Lower leg skin (tissue), 4 donors: ENCODE measurements around the gene ZCWPW1. TPM values are rescaled to one million over a fixed set of nuclear protein-coding genes. Genes with fewer than 3 reads are reported as not detected.
"Not testable (repeated sequence)": the region's sequence is repeated elsewhere in the genome, so short reads cannot be mapped to it uniquely, and the experiment has no call there.

Source experiments
- DNase-seq, 2 donors: peaks; one replicate each; pipeline ENCODE4 v3.0.0-alpha.2; 2019; ENCODE audit warnings: low spot score in 2 of 2
- H3K4me3 ChIP-seq: fragments of 200-600 bp; sonication (generic); 2 replicates; pipeline ENCODE4 v1.5.1; 2017; ENCODE audit warnings: mild to moderate bottlenecking, low read depth; ENCODE audit not compliant: poor library complexity, severe bottlenecking
- CTCF ChIP-seq, 3 donors: fragments of 450-650 bp; IDR thresholded peaks; one replicate each; pipeline ENCODE4 v1.5.1; 2016; ENCODE audit warnings: antibody characterized with exemption in 3 of 3, mild to moderate bottlenecking in 3 of 3, moderate library complexity in 2 of 3
- POLR2A ChIP-seq, 2 donors: fragments of 450-650 bp; IDR thresholded peaks; one replicate each; pipeline ENCODE4 v1.6.1; 2016 to 2017; ENCODE audit warnings: antibody characterized with exemption in 2 of 2, mild to moderate bottlenecking in 1 of 2, moderate library complexity in 1 of 2
- WGBS, 2 donors: methylation state at CpG; one replicate each; pipeline ENCODE4 v1.1.5; 2018; 5-methylcytosine and 5-hydroxymethylcytosine counted together
- intact Hi-C: fragments of 100-400 bp; cut with DNase I; formaldehyde crosslinking; loops from one replicate; pipeline ENCODE4 v1.15.0; 2023; ENCODE audit warnings: low total_unique reads
- total RNA-seq, 4 donors: library from RNA; depleted of rRNA; stranded (reverse); fragments of >200 nt; gene quantifications; one replicate each; pipeline ENCODE4 v1.1.0, GENCODE V29; 2016

The ZCWPW1 gene
- total RNA-seq, 4 donors from 2014 or later: 2.2 to 6.3 (median 4.6) TPM

DNA sequence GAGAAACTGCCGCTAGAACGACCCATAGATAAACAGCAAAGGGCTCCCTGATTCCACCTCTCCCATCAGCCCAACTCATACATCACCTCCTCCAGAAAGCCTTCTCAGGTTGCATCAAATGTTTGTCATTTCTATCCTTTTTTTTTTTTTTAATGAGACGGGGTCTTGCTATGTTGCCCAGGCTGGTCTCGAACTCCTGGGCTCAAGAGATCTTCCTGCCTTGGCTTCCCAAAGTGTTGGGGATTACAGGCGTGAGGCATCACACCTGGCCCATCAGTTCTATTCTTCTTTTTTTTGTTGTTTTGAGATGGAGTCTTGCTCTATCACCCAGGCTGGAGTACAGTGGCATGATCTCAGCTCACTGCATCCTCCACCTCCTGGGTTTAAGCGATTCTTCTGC, 28.5 kb upstream of the ZCWPW1 start:
- no peak for DNase-seq
- intact Hi-C loops: no loop called here
- 91 to 92% methylated on average over 6 of the region's 6 CpGs for WGBS, 2 donors
- no peak for TF ChIP-seq CTCF (IDR thresholded peaks at IDR 0.05)
- TF ChIP-seq POLR2A (IDR thresholded peaks at IDR 0.05): no peak
- no peak overlapping the region for H3K4me3 ChIP-seq

DNA sequence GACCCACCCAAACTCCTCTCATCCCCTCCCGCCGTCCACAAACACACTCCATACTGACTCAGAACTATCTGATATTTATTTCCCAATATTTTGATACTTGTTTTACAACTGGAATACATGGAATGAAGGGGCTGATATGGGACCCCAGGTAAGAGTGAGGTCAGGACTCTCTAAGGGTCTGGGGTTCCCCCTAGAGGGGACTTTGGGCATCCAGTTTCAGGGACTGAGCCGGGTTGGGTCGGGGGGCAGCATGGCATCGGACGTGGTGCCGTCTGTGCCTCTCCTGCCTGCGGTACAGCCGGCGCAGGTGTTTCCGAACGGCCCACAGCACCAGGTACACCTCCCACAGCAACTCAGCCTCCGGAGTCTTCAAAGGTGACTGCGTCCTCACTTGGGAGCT, 28.1 kb upstream of the ZCWPW1 start:
- 90 to 92% methylated on average over 14 of the region's 14 CpGs for WGBS, 2 donors
- intact Hi-C loops: no loop called here
- TF ChIP-seq POLR2A (IDR thresholded peaks at IDR 0.05): no peak
- TF ChIP-seq CTCF (IDR thresholded peaks at IDR 0.05): no peak
- H3K4me3 ChIP-seq: no peak overlapping the region
- DNase-seq: no peak

- 77 to 79% methylated on average over 3 of the region's 3 CpGs for WGBS, 2 donors
Observed at GRCh38 chr7:100455206-100455605, 26.7 kb upstream of the ZCWPW1 start.

DNA sequence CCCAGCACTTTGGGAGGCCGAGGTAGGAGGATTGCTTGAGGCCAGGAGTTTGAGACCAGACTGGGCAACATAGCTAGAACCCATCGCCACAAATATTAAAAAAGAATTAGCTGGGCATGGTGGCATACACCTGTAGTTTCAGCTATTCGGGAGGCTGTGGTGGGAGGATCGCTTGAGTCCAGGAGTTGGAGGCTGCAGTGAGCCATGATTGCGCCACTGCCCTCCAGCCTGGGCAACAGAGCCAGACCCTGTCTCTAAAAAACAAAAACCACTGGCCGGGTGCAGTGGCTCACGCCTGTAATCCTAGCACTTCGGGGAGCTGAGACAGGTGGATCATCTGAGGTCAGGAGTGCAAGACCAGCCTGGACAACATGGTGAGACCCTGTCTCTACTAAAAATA, 25.4 kb upstream of the ZCWPW1 start:
- DNase-seq, intact Hi-C loops: not testable (repeated sequence)
- 93 to 94% methylated on average over 8 of the region's 8 CpGs for WGBS, 2 donors

More at GRCh38 chr7:100455206-100455605, 26.7 kb upstream of the ZCWPW1 start:
- no peak for DNase-seq
- TF ChIP-seq CTCF (IDR thresholded peaks at IDR 0.05): no peak
- no peak for TF ChIP-seq POLR2A (IDR thresholded peaks at IDR 0.05)
- intact Hi-C loops: no loop called here
- H3K4me3 ChIP-seq: no peak overlapping the region

DNA sequence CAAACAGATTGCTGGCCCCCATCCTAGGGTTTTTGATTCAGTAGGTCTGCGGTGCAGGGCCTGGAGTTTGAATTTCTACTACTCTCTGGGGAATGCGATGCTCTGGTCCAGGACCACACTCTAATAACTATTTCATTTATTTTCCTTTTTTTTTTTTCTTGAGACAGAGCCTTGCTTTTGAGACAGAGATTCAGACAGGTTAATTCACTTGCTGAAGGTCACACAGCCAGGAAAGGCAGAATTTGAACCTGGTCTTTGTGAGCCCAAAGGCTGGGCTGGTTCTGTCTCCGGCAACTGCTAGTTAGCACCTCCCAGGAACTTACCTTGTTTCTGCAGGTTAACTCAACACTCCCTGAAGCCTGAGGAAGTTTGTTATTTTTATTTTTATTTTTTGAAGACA, 24.0 kb upstream of the ZCWPW1 start:
- no peak for TF ChIP-seq POLR2A (IDR thresholded peaks at IDR 0.05)
- no peak for TF ChIP-seq CTCF (IDR thresholded peaks at IDR 0.05)
- H3K4me3 ChIP-seq: no peak overlapping the region
- intact Hi-C loops: no loop called here
- WGBS, 2 donors: 69 to 70% methylated on average over 3 of the region's 3 CpGs
- no peak for DNase-seq

More for the DNA sequence above, 25.4 kb upstream of the ZCWPW1 start:
- not testable (repeated sequence) for H3K4me3 ChIP-seq

DNA sequence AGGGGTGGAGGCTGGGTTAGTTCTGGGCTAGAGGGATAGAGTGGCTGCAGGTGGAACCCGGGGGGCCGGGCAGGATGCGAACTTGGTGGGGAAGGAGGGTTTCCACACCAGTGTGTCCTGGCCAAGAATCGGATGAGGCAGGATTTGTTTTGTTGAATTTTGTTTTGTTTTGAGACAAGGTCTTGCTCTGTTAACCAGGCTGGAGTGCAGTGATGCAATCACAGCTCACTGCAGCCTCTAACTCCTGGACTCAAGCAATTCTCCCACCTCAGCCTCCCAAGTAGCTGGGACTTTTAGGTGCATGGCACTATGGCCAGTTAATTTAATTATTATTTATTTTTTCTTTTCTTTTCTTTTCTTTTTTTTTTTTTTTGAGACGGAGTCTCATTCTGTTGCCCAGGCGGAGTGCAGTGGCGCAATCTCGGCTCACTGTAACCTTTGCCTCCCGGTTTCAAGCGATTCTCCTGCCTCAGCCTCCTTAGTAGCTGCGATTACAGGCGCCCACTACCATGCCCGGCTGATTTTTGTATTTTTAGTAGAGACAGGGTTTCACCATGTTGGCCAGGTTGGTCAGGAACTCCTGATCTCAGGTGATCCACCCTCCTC, 20.8 kb upstream of the ZCWPW1 start:
- intact Hi-C loops: no loop called here
- TF ChIP-seq CTCF (IDR thresholded peaks at IDR 0.05) (no peak), POLR2A (IDR thresholded peaks at IDR 0.05) (no peak)
- H3K4me3 ChIP-seq: no peak overlapping the region
- WGBS, 2 donors: 88 to 92% methylated on average over 13 of the region's 13 CpGs
- no peak for DNase-seq

GRCh38 chr7:100447363-100447762, 18.9 kb upstream of the ZCWPW1 start:
- 93 to 97% methylated on average over 8 of the region's 8 CpGs for WGBS, 2 donors

More at GRCh38 chr7:100447363-100447762, 18.9 kb upstream of the ZCWPW1 start:
- intact Hi-C loops, DNase-seq, H3K4me3 ChIP-seq: not testable (repeated sequence)
